HEK293T (cell line): ENCODE measurements around the gene SLCO3A1.
"Not testable (repeated sequence)": the region's sequence is repeated elsewhere in the genome, so short reads cannot be mapped to it uniquely, and the experiment has no call there.

Source experiments
- CTCF ChIA-PET: fragments of 350-600 bp; formaldehyde crosslinking; extraction: SDS; loops from one replicate; lab custom pipeline; 2021; ENCODE audit warnings: antibody characterized with exemption, inconsistent platforms; lab: Yijun Ruan, JAX
- POLR2A ChIA-PET: fragments of 350-600 bp; formaldehyde crosslinking; extraction: SDS; loops from one replicate; lab custom pipeline; 2020; ENCODE audit warnings: antibody characterized with exemption, inconsistent platforms; lab: Yijun Ruan, JAX
- DNase-seq: peaks from one replicate; pipeline ENCODE4 v3.0.0; 2012; ENCODE audit warnings: mixed read lengths; ENCODE audit errors: extremely low spot score
- ARNT ChIP-seq: fragments of 450-650 bp; IDR thresholded peaks from 2 replicates; pipeline ENCODE4 v1.6.1; 2017; ENCODE audit warnings: mild to moderate bottlenecking
- BHLHE40 ChIP-seq: fragments of 450-650 bp; IDR thresholded peaks from 2 replicates; pipeline ENCODE4 v1.6.1; 2016; ENCODE audit warnings: mild to moderate bottlenecking, moderate library complexity, borderline replicate concordance
- CTBP1 ChIP-seq: fragments of 450-650 bp; IDR thresholded peaks from 2 replicates; pipeline ENCODE4 v1.6.1; 2016; ENCODE audit warnings: borderline replicate concordance
- ELF4 ChIP-seq: fragments of 450-650 bp; IDR thresholded peaks from 2 replicates; pipeline ENCODE4 v1.6.1; 2017; ENCODE audit warnings: antibody characterized with exemption
- FOXA1 ChIP-seq: fragments of 450-650 bp; IDR thresholded peaks from 2 replicates; pipeline ENCODE4 v1.6.1; 2016; ENCODE audit warnings: mild to moderate bottlenecking
- FOXK2 ChIP-seq: fragments of 450-650 bp; IDR thresholded peaks from 2 replicates; pipeline ENCODE4 v1.6.1; 2016; ENCODE audit warnings: mild to moderate bottlenecking
- FOXM1 ChIP-seq: fragments of 450-650 bp; IDR thresholded peaks from 2 replicates; pipeline ENCODE4 v1.6.1; 2017; ENCODE audit warnings: mild to moderate bottlenecking, borderline replicate concordance
- HDGF ChIP-seq: fragments of 450-650 bp; IDR thresholded peaks from 2 replicates; pipeline ENCODE4 v1.6.1; 2017; ENCODE audit warnings: antibody characterized with exemption, borderline replicate concordance
- L3MBTL2 ChIP-seq: fragments of 450-650 bp; conservative IDR thresholded peaks from 2 replicates; pipeline ENCODE4 v1.6.1; 2016; ENCODE audit warnings: mild to moderate bottlenecking
- LEF1 ChIP-seq: fragments of 450-650 bp; IDR thresholded peaks from 2 replicates; pipeline ENCODE4 v1.6.1; 2017; ENCODE audit warnings: mild to moderate bottlenecking, borderline replicate concordance
- NFRKB ChIP-seq: fragments of 450-650 bp; IDR thresholded peaks from 2 replicates; pipeline ENCODE4 v1.6.1; 2016; ENCODE audit warnings: mild to moderate bottlenecking, moderate library complexity
- SP1 ChIP-seq: fragments of 450-650 bp; IDR thresholded peaks from 2 replicates; pipeline ENCODE4 v1.6.1; 2017
- SUZ12 ChIP-seq: fragments of 450-650 bp; IDR thresholded peaks from 2 replicates; pipeline ENCODE4 v1.6.1; 2016; ENCODE audit warnings: mild to moderate bottlenecking
- TARDBP ChIP-seq: fragments of 450-650 bp; IDR thresholded peaks from 2 replicates; pipeline ENCODE4 v1.6.1; 2016
- ZNF384 ChIP-seq: fragments of 450-650 bp; IDR thresholded peaks from 2 replicates; pipeline ENCODE4 v1.6.1; 2016
- TF ChIP-seq, protein P1 (sequence below): fragments of 450-650 bp; IDR thresholded peaks from 2 replicates; pipeline ENCODE4 v1.6.1; 2016

Gene SLCO3A1

DNA sequence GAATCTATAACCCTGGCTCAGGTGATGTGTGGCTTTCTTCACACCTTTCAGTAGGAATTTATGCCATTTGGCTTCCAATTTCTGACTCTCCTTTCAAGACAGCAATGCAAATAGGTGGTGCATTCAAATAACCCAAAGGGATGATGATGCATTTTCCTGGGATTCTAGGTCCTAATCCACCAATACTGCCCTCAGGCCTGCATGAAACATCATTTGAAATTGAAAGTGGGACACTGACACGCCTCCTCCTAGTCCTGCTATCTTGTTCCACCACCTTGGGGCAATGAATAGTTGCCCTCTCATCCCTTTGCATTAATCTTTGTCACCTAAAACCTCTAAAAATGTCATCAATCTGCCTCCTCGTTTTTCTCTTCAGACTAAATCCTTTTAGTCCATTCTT lies 341.7 kb downstream of the SLCO3A1 start:
- TF ChIP-seq ZNF384 (no peak), SUZ12 (no peak), TARDBP (no peak), ARNT (no peak)
- ChIA-PET CTCF (no interaction called here), POLR2A (no interaction called here)
- no peak for DNase-seq

DNA sequence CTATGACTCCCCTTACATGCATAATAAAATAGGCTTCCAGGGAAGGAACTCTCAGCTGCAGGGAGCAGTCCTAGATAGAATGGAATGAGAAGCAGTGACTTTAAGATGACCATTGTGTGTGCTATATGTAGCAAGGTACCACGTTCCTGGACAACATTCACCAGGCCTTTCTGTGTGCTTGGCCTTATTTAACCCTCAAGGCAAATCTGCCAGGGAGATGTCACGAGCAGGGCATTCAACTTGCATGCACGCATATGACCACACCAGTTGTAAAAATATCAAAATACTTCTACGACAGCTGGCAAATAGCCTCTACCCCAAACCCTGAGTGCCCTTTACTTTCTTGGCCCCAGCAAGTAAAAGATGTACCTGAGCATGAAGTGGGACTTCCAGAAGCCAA lies 342.8 kb downstream of the SLCO3A1 start:
- TF ChIP-seq LEF1 (no peak), TARDBP (no peak), FOXK2 (no peak), ARNT (no peak), FOXA1 (no peak), NFRKB (no peak), ELF4 (no peak), CTBP1 (no peak), ZNF384 (no peak)
- TF ChIP-seq, protein P1, sequence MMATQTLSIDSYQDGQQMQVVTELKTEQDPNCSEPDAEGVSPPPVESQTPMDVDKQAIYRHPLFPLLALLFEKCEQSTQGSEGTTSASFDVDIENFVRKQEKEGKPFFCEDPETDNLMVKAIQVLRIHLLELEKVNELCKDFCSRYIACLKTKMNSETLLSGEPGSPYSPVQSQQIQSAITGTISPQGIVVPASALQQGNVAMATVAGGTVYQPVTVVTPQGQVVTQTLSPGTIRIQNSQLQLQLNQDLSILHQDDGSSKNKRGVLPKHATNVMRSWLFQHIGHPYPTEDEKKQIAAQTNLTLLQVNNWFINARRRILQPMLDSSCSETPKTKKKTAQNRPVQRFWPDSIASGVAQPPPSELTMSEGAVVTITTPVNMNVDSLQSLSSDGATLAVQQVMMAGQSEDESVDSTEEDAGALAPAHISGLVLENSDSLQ: no peak
- ChIA-PET POLR2A (no interaction called here), CTCF (no interaction called here)
- no peak for DNase-seq

DNA sequence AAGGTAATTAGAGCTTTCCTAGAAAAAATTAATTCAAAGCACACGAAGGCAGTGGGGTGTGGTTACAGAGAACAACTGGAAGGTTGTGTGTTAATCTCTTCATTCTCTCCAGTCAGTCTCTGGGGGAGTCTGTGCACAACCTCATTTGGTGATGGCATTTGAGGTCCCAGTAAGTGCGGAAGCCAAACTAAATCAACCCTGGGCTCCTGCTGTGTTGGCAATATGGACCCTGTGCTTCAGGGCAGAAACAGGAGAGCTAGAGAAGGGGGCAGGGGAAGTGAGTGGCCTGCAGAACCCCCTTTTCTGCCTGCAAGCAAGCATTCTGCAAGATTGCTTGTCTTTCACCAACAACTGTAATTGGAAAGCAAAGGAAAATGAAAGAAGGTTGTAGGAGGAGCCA lies 344.2 kb downstream of the SLCO3A1 start:
- TF ChIP-seq FOXA1: no peak
- no peak for TF ChIP-seq NFRKB
- no peak for TF ChIP-seq SP1
- TF ChIP-seq TARDBP: no peak
- no peak for TF ChIP-seq SUZ12
- no peak for TF ChIP-seq HDGF
- no peak for TF ChIP-seq L3MBTL2
- TF ChIP-seq FOXM1: no peak
- no peak for TF ChIP-seq CTBP1
- no peak for TF ChIP-seq LEF1
- POLR2A ChIA-PET: no interaction called here
- CTCF ChIA-PET: no interaction called here
- no peak for DNase-seq

DNA sequence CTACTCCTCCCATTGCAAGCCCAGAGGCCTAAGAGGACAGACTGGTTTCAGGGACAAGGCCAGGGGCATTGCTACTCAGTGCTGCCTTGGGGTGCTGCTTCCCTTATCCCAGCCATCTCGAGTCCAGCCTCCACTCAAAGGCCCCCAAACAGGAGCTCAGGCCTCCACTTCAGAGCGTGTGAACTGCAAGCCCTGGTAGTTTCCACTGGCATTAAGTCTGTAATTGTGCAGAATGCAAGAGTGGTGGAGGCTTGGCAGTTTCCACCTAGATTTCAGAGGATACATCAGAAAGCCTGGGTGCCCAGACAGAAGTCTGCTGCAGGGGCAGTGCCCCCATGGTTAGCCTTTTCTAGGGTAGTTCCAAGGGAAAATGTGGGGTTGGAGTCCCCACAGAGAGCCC lies 347.4 kb downstream of the SLCO3A1 start:
- TF ChIP-seq ELF4 (no peak), FOXA1 (no peak), ZNF384 (no peak), ARNT (no peak), FOXM1 (no peak), NFRKB (no peak), BHLHE40 (no peak), HDGF (no peak), LEF1 (no peak), CTBP1 (no peak), SUZ12 (no peak), FOXK2 (no peak), SP1 (no peak)
- TF ChIP-seq, protein P1: no peak
- ChIA-PET CTCF (no interaction called here), POLR2A (no interaction called here)

DNA sequence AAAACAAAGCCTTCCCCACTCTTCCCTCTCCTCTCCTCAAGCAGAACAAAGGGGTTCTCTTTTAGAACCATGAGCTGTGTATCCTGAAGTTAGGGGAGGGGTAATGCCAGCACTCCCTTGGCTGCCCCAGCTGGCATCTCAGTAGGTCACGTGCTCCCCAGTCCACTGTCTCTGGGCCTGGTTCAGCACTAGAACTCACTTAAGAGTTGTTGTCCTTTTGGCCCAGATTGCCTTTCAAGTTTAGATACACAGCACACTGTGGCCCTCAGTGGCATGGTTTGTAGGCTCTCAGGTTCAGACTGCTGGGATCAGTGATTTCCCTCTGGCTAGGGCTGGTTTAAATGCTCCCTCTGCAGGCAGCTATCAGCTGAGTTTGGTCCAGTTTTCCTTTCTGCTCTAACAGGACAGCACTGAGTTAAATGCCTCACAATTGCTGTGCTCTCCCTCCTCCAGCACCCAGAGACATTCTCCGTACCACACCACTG lies 351.8 kb downstream of the SLCO3A1 start:
- DNase-seq: no peak
- CTCF ChIA-PET: no interaction called here
- TF ChIP-seq, protein P1: no peak
- TF ChIP-seq FOXK2 (no peak), ELF4 (no peak), SUZ12 (no peak), BHLHE40 (no peak), NFRKB (no peak), CTBP1 (no peak), TARDBP (no peak), ZNF384 (no peak), ARNT (no peak), LEF1 (no peak), FOXA1 (no peak), FOXM1 (no peak), HDGF (no peak), SP1 (no peak)
- POLR2A ChIA-PET: no interaction called here

More for the DNA sequence above, 347.4 kb downstream of the SLCO3A1 start:
- DNase-seq: no peak

DNA sequence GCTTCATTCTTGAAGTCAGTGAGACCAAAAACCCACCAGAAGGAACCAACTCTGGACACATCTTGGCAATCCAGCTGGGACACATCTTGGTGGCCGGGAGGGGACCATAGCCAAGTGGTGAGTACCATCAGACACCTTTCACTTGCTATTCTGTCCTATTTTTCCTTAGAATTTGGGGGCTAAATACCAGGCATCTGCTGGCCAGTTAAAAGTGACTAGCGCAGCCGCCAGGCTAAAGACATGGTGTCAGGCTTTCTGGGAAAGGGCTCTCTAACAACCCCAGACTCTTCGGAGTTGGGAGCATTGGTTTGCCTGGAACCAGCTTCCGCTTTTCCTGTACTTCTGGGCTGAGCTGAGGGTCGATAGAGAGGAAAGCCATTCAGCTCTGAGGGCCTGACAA lies 354.1 kb downstream of the SLCO3A1 start:
- POLR2A ChIA-PET, CTCF ChIA-PET, DNase-seq: not testable (repeated sequence)
